Activated T-cell treated with anti-CD3 and anti-CD28 coated beads, Interleukin-2, amount 50 U/mL, for 1 hour (primary cell): ENCODE measurements around the gene PARK7.

Source experiments
- DNase-seq: peaks from one replicate; pipeline ENCODE4 v3.0.0-alpha.2; 2020

Gene PARK7

GRCh38 chr1:8025671-8026144 lies 64.2 kb downstream of the PARK7 start:
- no peak for DNase-seq

- peak; percentile 91 for DNase-seq
Measured at GRCh38 chr1:8026153-8026975, 64.9 kb downstream of the PARK7 start, which contains the start of gene ERRFI1. TSS of gene ERRFI1 (minus strand) at chr1:8026309. CDS start at chr1:8015619, 10,690 bp downstream.

GRCh38 chr1:8026976-8027747 lies 65.7 kb downstream of the PARK7 start:
- DNase-seq, result no peak

- DNase-seq, result no peak
Measured at GRCh38 chr1:8027748-8028570, 66.4 kb downstream of the PARK7 start.

GRCh38 chr1:8028571-8028910 lies 67.0 kb downstream of the PARK7 start:
- DNase-seq, result no peak

GRCh38 chr1:8031176-8031785 lies 69.8 kb downstream of the PARK7 start:
- DNase-seq, result no peak

- no peak for DNase-seq
Measured at GRCh38 chr1:8032366-8032910, 70.9 kb downstream of the PARK7 start.

- no peak for DNase-seq
Measured at GRCh38 chr1:8033322-8033721, 71.8 kb downstream of the PARK7 start.
